Stomach (tissue), 9 donors: ENCODE results near the gene HERPUD2. TPM values are rescaled to one million over a fixed set of nuclear protein-coding genes. Genes with fewer than 3 reads are reported as not detected.

Experiments
- DNase-seq, 2 donors: peaks; one replicate each; pipeline versions ENCODE4 v3.0.0 to v3.0.0-alpha.2; 2013 to 2019
- H3K27ac ChIP-seq, 5 donors: fragments of 200-600 bp in 4 of 5; sonication (generic) in 4 of 5; one replicate each; pipeline ENCODE4 v1.5.1; 2013 to 2019; ENCODE audit warnings: mild to moderate bottlenecking in 1 of 5, moderate library complexity in 1 of 5
- H3K27me3 ChIP-seq, 3 donors: fragments of 200-600 bp; sonication (generic); one replicate each; pipeline ENCODE4 v1.5.1; 2017 to 2019; ENCODE audit warnings: mixed run types in 1 of 3
- H3K36me3 ChIP-seq, 4 donors: fragments of 200-600 bp; sonication (generic); 1 replicate in 3 of 4; 2 replicates in 1 of 4; pipeline ENCODE4 v1.5.1; 2016 to 2019
- H3K4me1 ChIP-seq, 4 donors: fragments of 200-600 bp; sonication (generic); one replicate each; pipeline ENCODE4 v1.5.1; 2016 to 2019
- H3K4me3 ChIP-seq, 4 donors: fragments of 200-600 bp; sonication (generic) in 3 of 4; one replicate each; pipeline ENCODE4 v1.5.1; 2016 to 2019; ENCODE audit warnings: mild to moderate bottlenecking in 1 of 4
- H3K9me3 ChIP-seq, 4 donors: fragments of 200-600 bp; sonication (generic); one replicate each; pipeline ENCODE4 v1.5.1; 2016 to 2019
- EP300 ChIP-seq: sonication (generic); formaldehyde crosslinking; IDR thresholded peaks from one replicate; pipeline ENCODE4 v1.6.1; 2017; ENCODE audit warnings: antibody characterized with exemption
- POLR2A ChIP-seq, 4 donors: fragments of 450-650 bp; IDR thresholded peaks; one replicate each; pipeline ENCODE4 v1.6.1; 2016; ENCODE audit warnings: antibody characterized with exemption in 4 of 4, control low read depth in 2 of 4, mild to moderate bottlenecking in 1 of 4, moderate library complexity in 1 of 4
- POLR2AphosphoS5 ChIP-seq, 3 donors: sonication (generic); formaldehyde crosslinking; IDR thresholded peaks; one replicate each; pipeline ENCODE4 v1.6.1; 2016; ENCODE audit warnings: antibody characterized with exemption in 3 of 3
- WGBS, 5 donors: extraction: QIAGEN DNeasy Blood & Tissue Kit in 3 of 5; methylation state at CpG; one replicate each; pipeline versions ENCODE4 v1.1.5 to v1.1.7; 2013 to 2018; 5-methylcytosine and 5-hydroxymethylcytosine counted together
- intact Hi-C: fragments of 100-400 bp; cut with DNase I; formaldehyde crosslinking; loops from one replicate; pipeline ENCODE4 v1.15.1; 2023; ENCODE audit warnings: low total_unique reads
- polyA plus RNA-seq, 3 donors: library from polyadenylated mRNA; stranded (reverse); fragments of 200-250 nt; gene quantifications; one replicate each; pipeline ENCODE4 v1.2.3, GENCODE V29; 2013
- total RNA-seq, 5 donors: library from RNA; depleted of rRNA; stranded (reverse); fragments of >200 nt; gene quantifications; one replicate each; pipeline versions ENCODE4 v1.1.0 to v1.2.3, GENCODE V29; 2014 to 2016
- TF ChIP-seq, protein P1 (sequence below), 7 experiments: fragments of 450-650 bp in 4 of 7; fragments of 200-600 bp in 3 of 7; sonication (generic) in 3 of 7; IDR thresholded peaks; one replicate each; pipeline ENCODE4 v1.5.1; 2016 to 2019; ENCODE audit warnings: antibody characterized with exemption in 7 of 7, control low read depth in 2 of 7, mild to moderate bottlenecking in 1 of 7
- donor health status: healthy with polysubstance abuse.
- donor health status: Bipolar disorder and iron deficiency.
- donor health status: healthy.

HERPUD2 gene
- total and polyA plus RNA-seq, 8 donors, result 1.4 to 26.7 (median 9.0) TPM

DNA sequence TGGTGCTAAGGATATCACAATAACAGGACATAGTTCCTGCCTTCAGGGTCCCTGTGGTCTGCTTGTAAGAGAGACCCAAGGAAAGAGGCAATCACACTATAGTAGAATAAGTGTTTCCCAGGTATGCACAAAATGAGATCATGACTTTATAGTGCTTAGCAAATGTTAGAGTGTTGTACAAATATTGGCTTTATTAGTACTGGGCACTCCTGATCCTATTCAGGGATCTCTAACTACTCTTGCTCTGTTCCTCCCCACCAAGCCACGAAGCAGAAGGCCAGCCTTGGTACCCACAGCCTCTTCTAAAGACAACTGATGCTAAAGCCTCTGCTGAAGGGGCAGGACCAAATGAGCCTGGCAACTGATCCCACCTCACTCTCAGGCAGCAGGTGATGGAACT lies 75.1 kb downstream of the HERPUD2 start:
- H3K36me3 ChIP-seq, result no peaks in the 10 kb centered on the region
- peaks cover 0 to 15% (median 8%) of the 10 kb centered on the region in 4 donors for H3K4me1 ChIP-seq
- TF ChIP-seq POLR2A (IDR thresholded peaks at IDR 0.05), result no peak
- no peak for TF ChIP-seq EP300
- no peak for TF ChIP-seq POLR2AphosphoS5 (IDR thresholded peaks at IDR 0.05)
- TF ChIP-seq, protein P1, sequence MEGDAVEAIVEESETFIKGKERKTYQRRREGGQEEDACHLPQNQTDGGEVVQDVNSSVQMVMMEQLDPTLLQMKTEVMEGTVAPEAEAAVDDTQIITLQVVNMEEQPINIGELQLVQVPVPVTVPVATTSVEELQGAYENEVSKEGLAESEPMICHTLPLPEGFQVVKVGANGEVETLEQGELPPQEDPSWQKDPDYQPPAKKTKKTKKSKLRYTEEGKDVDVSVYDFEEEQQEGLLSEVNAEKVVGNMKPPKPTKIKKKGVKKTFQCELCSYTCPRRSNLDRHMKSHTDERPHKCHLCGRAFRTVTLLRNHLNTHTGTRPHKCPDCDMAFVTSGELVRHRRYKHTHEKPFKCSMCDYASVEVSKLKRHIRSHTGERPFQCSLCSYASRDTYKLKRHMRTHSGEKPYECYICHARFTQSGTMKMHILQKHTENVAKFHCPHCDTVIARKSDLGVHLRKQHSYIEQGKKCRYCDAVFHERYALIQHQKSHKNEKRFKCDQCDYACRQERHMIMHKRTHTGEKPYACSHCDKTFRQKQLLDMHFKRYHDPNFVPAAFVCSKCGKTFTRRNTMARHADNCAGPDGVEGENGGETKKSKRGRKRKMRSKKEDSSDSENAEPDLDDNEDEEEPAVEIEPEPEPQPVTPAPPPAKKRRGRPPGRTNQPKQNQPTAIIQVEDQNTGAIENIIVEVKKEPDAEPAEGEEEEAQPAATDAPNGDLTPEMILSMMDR (IDR thresholded peaks at IDR 0.05), result no peak
- no peak overlapping the region for H3K4me3 ChIP-seq
- intact Hi-C loops, result no loop called here
- 29 to 68% (median 44%) methylated on average over 1 of the region's 1 CpG for WGBS, 5 donors
- H3K27ac ChIP-seq, result no peak overlapping the region
- no peak for DNase-seq
- H3K27me3 ChIP-seq, result no peaks in the 10 kb centered on the region
- no peaks in the 10 kb centered on the region for H3K9me3 ChIP-seq

- no peak for DNase-seq
- Histone ChIP-seq H3K36me3 (no peaks in the 10 kb centered on the region), H3K4me3 (no peak overlapping the region), H3K27me3 (no peaks in the 10 kb centered on the region), H3K27ac (no peak overlapping the region), H3K9me3 (no peaks in the 10 kb centered on the region), H3K4me1 (no peaks in the 10 kb centered on the region)
- WGBS, 5 donors, result 32 to 63% (median 53%) methylated on average over 3 of the region's 3 CpGs
- intact Hi-C loops, result no loop called here
- TF ChIP-seq EP300 (no peak), POLR2AphosphoS5 (IDR thresholded peaks at IDR 0.05) (no peak), POLR2A (IDR thresholded peaks at IDR 0.05) (no peak)
Observed at GRCh38 chr7:35617041-35617440, 77.9 kb downstream of the HERPUD2 start.

DNA sequence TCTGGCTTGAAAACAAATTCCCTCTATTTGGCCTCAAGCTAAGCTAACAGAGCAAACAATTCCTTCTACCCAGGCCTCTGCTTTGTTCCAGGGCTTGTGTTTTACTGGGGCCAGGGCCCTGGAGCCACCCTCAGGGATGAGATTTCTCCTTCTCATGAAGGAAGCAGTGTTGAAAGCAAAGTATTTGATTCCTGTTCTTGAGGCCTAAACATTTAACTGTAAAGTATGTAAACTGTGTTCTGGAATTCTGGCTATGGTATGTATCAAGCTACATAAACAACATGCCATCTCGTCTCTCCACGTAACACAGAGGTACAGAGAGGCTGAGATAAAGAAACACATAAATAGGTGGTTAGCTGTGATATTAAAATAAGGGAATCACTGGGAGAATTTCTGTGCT lies 81.8 kb downstream of the HERPUD2 start:
- DNase-seq, result no peak
- WGBS, 5 donors, result 62 to 69% (median 68%) methylated on average over 2 of the region's 2 CpGs
- Histone ChIP-seq H3K36me3 (no peaks in the 10 kb centered on the region), H3K9me3 (no peaks in the 10 kb centered on the region), H3K4me3 (no peak overlapping the region), H3K27ac (no peak overlapping the region), H3K27me3 (no peaks in the 10 kb centered on the region), H3K4me1 (no peaks in the 10 kb centered on the region)
- TF ChIP-seq POLR2AphosphoS5 (IDR thresholded peaks at IDR 0.05) (no peak), POLR2A (IDR thresholded peaks at IDR 0.05) (no peak), EP300 (no peak)
- TF ChIP-seq, protein P1 (IDR thresholded peaks at IDR 0.05), result no peak
- intact Hi-C loops, result no loop called here

- intact Hi-C loops, result no loop called here
- WGBS, 5 donors, result 43 to 56% (median 54%) methylated on average over 1 of the region's 1 CpG; no CpG with 5 or more reads in 1 of the 5 donors
Observed at GRCh38 chr7:35605760-35606159, 89.2 kb downstream of the HERPUD2 start.

GRCh38 chr7:35604595-35604994 lies 90.3 kb downstream of the HERPUD2 start:
- Histone ChIP-seq H3K4me3 (no peak overlapping the region), H3K36me3 (no peaks in the 10 kb centered on the region), H3K27ac (no peak overlapping the region), H3K27me3 (no peaks in the 10 kb centered on the region), H3K4me1 (no peaks in the 10 kb centered on the region), H3K9me3 (no peaks in the 10 kb centered on the region)
- intact Hi-C loops, result no loop called here
- DNase-seq, result no peak
- TF ChIP-seq POLR2A (IDR thresholded peaks at IDR 0.05), result no peak
- TF ChIP-seq EP300, result no peak
- TF ChIP-seq, protein P1 (IDR thresholded peaks at IDR 0.05), result no peak
- no peak for TF ChIP-seq POLR2AphosphoS5 (IDR thresholded peaks at IDR 0.05)

More at GRCh38 chr7:35605760-35606159, 89.2 kb downstream of the HERPUD2 start:
- no peak for DNase-seq
- H3K36me3 ChIP-seq, result no peaks in the 10 kb centered on the region
- H3K4me1 ChIP-seq, result no peaks in the 10 kb centered on the region
- no peak for TF ChIP-seq POLR2A (IDR thresholded peaks at IDR 0.05)
- no peak for TF ChIP-seq POLR2AphosphoS5 (IDR thresholded peaks at IDR 0.05)
- TF ChIP-seq, protein P1 (IDR thresholded peaks at IDR 0.05), result no peak
- TF ChIP-seq EP300, result no peak
- H3K27me3 ChIP-seq, result no peaks in the 10 kb centered on the region
- no peak overlapping the region for H3K27ac ChIP-seq
- H3K9me3 ChIP-seq, result no peaks in the 10 kb centered on the region
- H3K4me3 ChIP-seq, result no peak overlapping the region
